IMR-90 (cell line): Measurements from ENCODE around the gene PHC3. TPM values are rescaled to one million over a fixed set of nuclear protein-coding genes. Genes with fewer than 3 reads are reported as not detected.

Experiments used
- ATAC-seq: fragments of 200-7000 bp; cut with Tn5 transposase; 2 replicates; pipeline ENCODE4 v1.9.1; 2020; ENCODE audit warnings: low read depth, mild to moderate bottlenecking, moderate library complexity
- BruUV-seq: library from RNA; stranded (reverse); fragments of 400-500 nt; replicated peaks from 2 replicates; lab custom pipeline; 2021; lab: Mats Ljungman, UMichigan
- CTCF ChIA-PET: fragments of 300-600 bp; formaldehyde crosslinking; extraction: SDS; loops from one replicate; lab custom pipeline; 2021; ENCODE audit warnings: antibody characterized with exemption; lab: Yijun Ruan, JAX
- POLR2A ChIA-PET: fragments of 300-600 bp; sonication (Branson Sonifier 250); formaldehyde crosslinking; loops from one replicate; lab custom pipeline; 2022; ENCODE audit warnings: antibody characterized with exemption; ENCODE audit not compliant: unreplicated experiment; lab: Charles Lee
- DNase-seq: peaks from one replicate; pipeline ENCODE4 v3.0.0; 2013
- H2AFZ ChIP-seq: replicated peaks from 2 replicates; pipeline ENCODE3; 2013; ENCODE audit warnings: low read length, mild to moderate bottlenecking; ENCODE audit not compliant: poor library complexity
- H2AK5ac ChIP-seq: 2 replicates; pipeline ENCODE4 v1.6.1; 2013; ENCODE audit warnings: low read depth, low read length, inconsistent platforms
- H2AK9ac ChIP-seq: replicated peaks from 2 replicates; pipeline ENCODE3; 2013; ENCODE audit warnings: mild to moderate bottlenecking, low read depth, low read length, moderate library complexity; ENCODE audit not compliant: poor library complexity
- H2BK120ac ChIP-seq: 2 replicates; pipeline ENCODE4 v1.6.1; 2013; ENCODE audit warnings: low read depth, low read length, inconsistent platforms
- H2BK15ac ChIP-seq: 3 replicates; pipeline ENCODE4 v1.6.1; 2013; ENCODE audit warnings: low read depth, low read length, inconsistent platforms
- H2BK20ac ChIP-seq: 2 replicates; pipeline ENCODE4 v1.6.1; 2013; ENCODE audit warnings: low read depth, mild to moderate bottlenecking, inconsistent platforms, low read length, moderate library complexity
- H2BK5ac ChIP-seq: 2 replicates; pipeline ENCODE4 v1.6.1; 2013; ENCODE audit warnings: mild to moderate bottlenecking, low read depth, low read length, inconsistent platforms; ENCODE audit not compliant: poor library complexity, severe bottlenecking
- H3K14ac ChIP-seq: replicated peaks from 2 replicates; pipeline ENCODE4 v1.6.1; 2013; ENCODE audit warnings: low read depth, low read length, inconsistent platforms
- H3K18ac ChIP-seq: 2 replicates; pipeline ENCODE4 v1.6.1; 2013; ENCODE audit warnings: low read depth, low read length, control low read depth
- H3K23ac ChIP-seq: 2 replicates; pipeline ENCODE4 v1.6.1; 2013; ENCODE audit warnings: low read depth, low read length, inconsistent platforms
- H3K27ac ChIP-seq: 2 replicates; pipeline ENCODE4 v1.5.1; 2013; ENCODE audit warnings: mild to moderate bottlenecking, control low read depth, low read length; ENCODE audit not compliant: insufficient read depth
- H3K27me3 ChIP-seq: 2 replicates; pipeline ENCODE4 v1.6.1; 2013; ENCODE audit warnings: low read length; ENCODE audit not compliant: control insufficient read depth, insufficient read depth
- H3K36me3 ChIP-seq: 2 replicates; pipeline ENCODE4 v1.6.1; 2013; ENCODE audit warnings: low read length, mixed read lengths; ENCODE audit not compliant: control insufficient read depth, insufficient read depth
- H3K4ac ChIP-seq: 2 replicates; pipeline ENCODE4 v1.6.1; 2013; ENCODE audit warnings: low read depth, low read length, inconsistent platforms
- H3K4me1 ChIP-seq: 2 replicates; pipeline ENCODE4 v1.6.1; 2013; ENCODE audit warnings: low read length, mixed read lengths; ENCODE audit not compliant: control insufficient read depth, insufficient read depth
- H3K4me2 ChIP-seq: 2 replicates; pipeline ENCODE4 v1.6.1; 2013; ENCODE audit warnings: low read depth, mild to moderate bottlenecking, control low read depth, low read length, moderate library complexity
- H3K4me3 ChIP-seq: 2 replicates; pipeline ENCODE4 v1.5.1; 2013; ENCODE audit warnings: low read depth, mild to moderate bottlenecking, control low read depth, low read length, moderate library complexity; ENCODE audit not compliant: insufficient read depth
- H3K56ac ChIP-seq: 2 replicates; pipeline ENCODE4 v1.6.1; 2013; ENCODE audit warnings: low read length, inconsistent platforms; ENCODE audit not compliant: insufficient read depth; ENCODE audit errors: extremely low read depth
- H3K79me1 ChIP-seq, 2 experiments: 2 replicates each; pipeline ENCODE4 v1.6.1; 2013; ENCODE audit warnings: low read length in 2 of 2, inconsistent platforms in 1 of 2, low read depth in 1 of 2
- H3K9ac ChIP-seq: 2 replicates; pipeline ENCODE4 v1.6.1; 2013; ENCODE audit warnings: low read depth, low read length, control low read depth
- H3K9me1 ChIP-seq: 2 replicates; pipeline ENCODE4 v1.6.1; 2013; ENCODE audit warnings: low read length, inconsistent platforms; ENCODE audit not compliant: insufficient read depth
- H3K9me3 ChIP-seq: 2 replicates; pipeline ENCODE4 v1.6.1; 2013; ENCODE audit warnings: low read length; ENCODE audit not compliant: control insufficient read depth, insufficient read depth
- H4K20me1 ChIP-seq: 2 replicates; pipeline ENCODE4 v1.6.1; 2013; ENCODE audit warnings: low read length, inconsistent platforms; ENCODE audit not compliant: insufficient read depth
- H4K5ac ChIP-seq: 2 replicates; pipeline ENCODE4 v1.6.1; 2013; ENCODE audit warnings: mild to moderate bottlenecking, low read depth, low read length, control low read depth
- H4K8ac ChIP-seq, 2 experiments: 2 replicates each; pipeline ENCODE4 v1.6.1; 2013; ENCODE audit warnings: low read depth in 2 of 2, low read length in 2 of 2, control low read depth in 1 of 2, inconsistent platforms in 1 of 2
- H4K91ac ChIP-seq: 2 replicates; pipeline ENCODE4 v1.6.1; 2013; ENCODE audit warnings: low read depth, low read length, inconsistent platforms; ENCODE audit not compliant: insufficient read depth
- BHLHE40 ChIP-seq: fragments of 150-350 bp; IDR thresholded peaks from 2 replicates; pipeline ENCODE4 v1.6.1; 2016; ENCODE audit warnings: mild to moderate bottlenecking, low read depth, low read length
- CEBPB ChIP-seq: IDR thresholded peaks from 2 replicates; pipeline ENCODE4 v1.6.1; 2012; ENCODE audit warnings: low read depth, low read length, improper control_type of control experiment
- CHD1 ChIP-seq: IDR thresholded peaks from 2 replicates; pipeline ENCODE4 v1.6.1; 2012; ENCODE audit warnings: low read depth, low read length, improper control_type of control experiment
- CTCF ChIP-seq: conservative IDR thresholded peaks from 2 replicates; pipeline ENCODE4 v1.5.1; 2012; ENCODE audit warnings: mild to moderate bottlenecking, low read depth, low read length, improper control_type of control experiment
- ELK1 ChIP-seq: fragments of 150-350 bp; IDR thresholded peaks from 2 replicates; pipeline ENCODE4 v1.6.1; 2016; ENCODE audit warnings: low read depth, mild to moderate bottlenecking, low read length, moderate library complexity, borderline replicate concordance
- FOS ChIP-seq: fragments of 150-350 bp; IDR thresholded peaks from 2 replicates; pipeline ENCODE4 v1.6.1; 2016; ENCODE audit warnings: low read depth, low read length
- MAFK ChIP-seq: IDR thresholded peaks from 2 replicates; pipeline ENCODE4 v1.6.1; 2012; ENCODE audit warnings: low read depth, low read length, improper control_type of control experiment
- MAZ ChIP-seq: IDR thresholded peaks from 2 replicates; pipeline ENCODE4 v1.6.1; 2012; ENCODE audit warnings: low read depth, mild to moderate bottlenecking, low read length, improper control_type of control experiment, moderate library complexity, borderline replicate concordance
- MXI1 ChIP-seq: IDR thresholded peaks from 2 replicates; pipeline ENCODE4 v1.6.1; 2012; ENCODE audit warnings: low read depth, mild to moderate bottlenecking, low read length, moderate library complexity, borderline replicate concordance
- NFE2L2 ChIP-seq: fragments of 150-350 bp; IDR thresholded peaks from 2 replicates; pipeline ENCODE4 v1.6.1; 2016; ENCODE audit warnings: low read depth, mild to moderate bottlenecking, low read length
- POLR2A ChIP-seq: IDR thresholded peaks from 2 replicates; pipeline ENCODE4 v1.6.1; 2012; ENCODE audit warnings: mild to moderate bottlenecking, low read depth, low read length
- RAD21 ChIP-seq: IDR thresholded peaks from 2 replicates; pipeline ENCODE4 v1.6.1; 2012; ENCODE audit warnings: low read length, improper control_type of control experiment
- RCOR1 ChIP-seq: IDR thresholded peaks from 2 replicates; pipeline ENCODE4 v1.6.1; 2012; ENCODE audit warnings: mild to moderate bottlenecking, low read length, improper control_type of control experiment; ENCODE audit not compliant: insufficient replicate concordance
- RFX5 ChIP-seq: IDR thresholded peaks from 2 replicates; pipeline ENCODE4 v1.8.0; 2012; ENCODE audit warnings: low read depth, mild to moderate bottlenecking, low read length, moderate library complexity
- SMC3 ChIP-seq: fragments of 150-350 bp; IDR thresholded peaks from 2 replicates; pipeline ENCODE4 v1.6.1; 2016; ENCODE audit warnings: low read depth, mild to moderate bottlenecking, antibody characterized with exemption, low read length, moderate library complexity
- USF2 ChIP-seq: fragments of 150-350 bp; IDR thresholded peaks from 2 replicates; pipeline ENCODE4 v1.6.1; 2017; ENCODE audit warnings: mild to moderate bottlenecking, antibody characterized with exemption, low read length, low read depth
- dilution Hi-C: fragments of 300-500 bp; cut with HindIII; formaldehyde crosslinking; loops from one replicate; pipeline ENCODE4 v1.14.3; 2018; ENCODE audit warnings: low sequenced_read_pairs; ENCODE audit not compliant: unreplicated experiment
- in situ Hi-C: fragments of 300-500 bp; cut with MboI; formaldehyde crosslinking; loops from 3 replicates; pipeline ENCODE4 v1.14.3; 2019; ENCODE audit warnings: low sequenced_read_pairs, inconsistent platforms, mixed read lengths
- intact Hi-C: fragments of 100-400 bp; cut with micrococcal nuclease; formaldehyde crosslinking; loops from 2 replicates; pipeline ENCODE4 v1.10.0; 2022
- polyA plus RNA-seq, 3 experiments: library from polyadenylated mRNA; depleted of rRNA; stranded (reverse); fragments of >200 nt; gene quantifications; 2 replicates each; pipeline ENCODE4 v1.2.3, GENCODE V29; 2012; ENCODE audit warnings: low replicate concordance in 1 of 3
- total RNA-seq: library from RNA; depleted of rRNA; stranded (reverse); fragments of >200 nt; gene quantifications from 2 replicates; pipeline ENCODE4 v1.2.3, GENCODE V29; 2012

Gene PHC3
- total and polyA plus RNA-seq, 2 of the 4 experiments (the other 2 are of a cell fraction) = 18.3 to 26.3 TPM

GRCh38 chr3:170200987-170201386 lies 19.5 kb upstream of the PHC3 start:
- no peak overlapping the region for H2BK120ac ChIP-seq
- H3K27me3 ChIP-seq = no peaks in the 10 kb centered on the region
- H3K4me2 ChIP-seq = no peak overlapping the region
- H2BK5ac ChIP-seq = no peak overlapping the region
- H3K18ac ChIP-seq = no peak overlapping the region
- DNase-seq = no peak
- no peak overlapping the region for H2BK20ac ChIP-seq
- H3K9me3 ChIP-seq = no peaks in the 10 kb centered on the region
- H3K79me1 ChIP-seq = no peaks in the 10 kb centered on the region
- in situ Hi-C loops = no loop called here
- H3K4me1 ChIP-seq = no peaks in the 10 kb centered on the region
- no peak overlapping the region for H4K5ac ChIP-seq
- no peaks in the 10 kb centered on the region for H3K9me1 ChIP-seq
- ChIA-PET CTCF (no interaction called here), POLR2A (no interaction called here)
- no peak overlapping the region for H3K9ac ChIP-seq
- H4K20me1 ChIP-seq = no peaks in the 10 kb centered on the region
- H3K23ac ChIP-seq = no peak overlapping the region
- no peaks in the 10 kb centered on the region for H3K36me3 ChIP-seq
- no peak overlapping the region for H3K4me3 ChIP-seq
- no peak overlapping the region for H3K56ac ChIP-seq
- BruUV-seq = no TSS peak
- H2AK5ac ChIP-seq = no peak overlapping the region
- H4K91ac ChIP-seq = no peak overlapping the region
- H3K27ac ChIP-seq = no peak overlapping the region
- TF ChIP-seq ELK1 (no peak), SMC3 (no peak), POLR2A (no peak), RCOR1 (no peak), NFE2L2 (no peak), CHD1 (no peak), MAFK (no peak), USF2 (no peak), BHLHE40 (no peak), MXI1 (no peak), RFX5 (no peak), FOS (no peak), RAD21 (no peak), MAZ (no peak), CEBPB (no peak), CTCF (no peak)
- intact Hi-C loops = no loop called here
- ATAC-seq = no peak
- H3K14ac ChIP-seq = no peak overlapping the region
- no peak overlapping the region for H2AK9ac ChIP-seq
- H2BK15ac ChIP-seq = no peak overlapping the region
- dilution Hi-C loops = no loop called here
- H3K4ac ChIP-seq = no peak overlapping the region
- no peak overlapping the region for H2AFZ ChIP-seq
- H4K8ac ChIP-seq = no peak overlapping the region
